H1 (cell line): ENCODE results near the gene SPG11. TPM values are rescaled to one million over a fixed set of nuclear protein-coding genes. Genes with fewer than 3 reads are reported as not detected.

Source experiments
- CTCF ChIA-PET: fragments of 300-600 bp; sonication (Branson Sonifier 250); formaldehyde crosslinking; loops from one replicate; lab custom pipeline; 2021; ENCODE audit not compliant: partially characterized antibody; lab: Charles Lee
- POLR2A ChIA-PET: fragments of 300-600 bp; sonication (Branson Sonifier 250); formaldehyde crosslinking; loops from one replicate; lab custom pipeline; 2021; ENCODE audit warnings: inconsistent platforms; ENCODE audit not compliant: partially characterized antibody; lab: Charles Lee
- DNase-seq, 2 experiments: peaks; one replicate each; pipeline versions ENCODE4 v3.0.0 to v3.0.0-alpha.2; 2010 to 2022; ENCODE audit warnings: low spot score in 2 of 2, low read depth in 1 of 2, mixed read lengths in 1 of 2
- FAIRE-seq: peaks from 2 replicates; lab custom pipeline; 2011; peaks lifted over from hg19 to GRCh38; lab: Jason Lieb, UNC
- H2AFZ ChIP-seq: 2 replicates; pipeline ENCODE4 v1.8.1; 2012; ENCODE audit warnings: low read length, inconsistent platforms
- H2AK5ac ChIP-seq: 2 replicates; pipeline ENCODE4 v1.6.1; 2013; ENCODE audit warnings: low read depth, low read length
- H2BK120ac ChIP-seq: replicated peaks from 2 replicates; pipeline ENCODE3; 2013; ENCODE audit warnings: low read depth, low read length, inconsistent platforms
- H2BK12ac ChIP-seq: 2 replicates; pipeline ENCODE4 v1.6.1; 2013; ENCODE audit warnings: low read depth, low read length
- H2BK15ac ChIP-seq: 2 replicates; pipeline ENCODE4 v1.6.1; 2013; ENCODE audit warnings: low read length
- H2BK20ac ChIP-seq: 2 replicates; pipeline ENCODE4 v1.6.1; 2013; ENCODE audit warnings: low read length
- H2BK5ac ChIP-seq: 2 replicates; pipeline ENCODE4 v1.6.1; 2013; ENCODE audit warnings: low read depth, low read length
- H3K14ac ChIP-seq: 2 replicates; pipeline ENCODE4 v1.6.1; 2013; ENCODE audit warnings: inconsistent platforms; ENCODE audit not compliant: insufficient read length
- H3K18ac ChIP-seq: 2 replicates; pipeline ENCODE4 v1.6.1; 2013; ENCODE audit warnings: low read length; ENCODE audit errors: extremely low read depth
- H3K23ac ChIP-seq: 2 replicates; pipeline ENCODE4 v1.6.1; 2013; ENCODE audit warnings: inconsistent platforms; ENCODE audit not compliant: insufficient read length
- H3K23me2 ChIP-seq: 2 replicates; pipeline ENCODE4 v1.6.1; 2013; ENCODE audit warnings: low read depth, low read length
- H3K27ac ChIP-seq: 2 replicates; pipeline ENCODE4 v1.6.1; 2011; ENCODE audit warnings: low read depth, low read length, inconsistent platforms
- H3K27me3 ChIP-seq, 4 experiments: replicated peaks in 1 of 4; 1 replicate in 1 of 4; 2 replicates in 3 of 4; pipeline versions ENCODE4 v1.6.1 to v1.8.1; 2011 to 2013; ENCODE audit warnings: low read length in 3 of 4, mild to moderate bottlenecking in 3 of 4, inconsistent platforms in 2 of 4, mixed read lengths in 2 of 4, moderate library complexity in 1 of 4; ENCODE audit not compliant: control insufficient read depth in 3 of 4, insufficient read depth in 3 of 4; ENCODE audit errors: extremely low read depth in 1 of 4
- H3K36me3 ChIP-seq, 4 experiments: 2 replicates each; pipeline versions ENCODE4 v1.6.1 to v1.8.1; 2011 to 2013; ENCODE audit warnings: mild to moderate bottlenecking in 4 of 4, low read length in 3 of 4, moderate library complexity in 2 of 4, control low read depth in 1 of 4, inconsistent platforms in 1 of 4; ENCODE audit not compliant: insufficient read depth in 4 of 4, control insufficient read depth in 2 of 4
- H3K4ac ChIP-seq: replicated peaks from 2 replicates; pipeline ENCODE3; 2013; ENCODE audit warnings: low read length, low read depth, mixed read lengths, inconsistent platforms; ENCODE audit not compliant: insufficient read length
- H3K4me1 ChIP-seq, 4 experiments: replicated peaks in 1 of 4; 1 replicate in 1 of 4; 2 replicates in 3 of 4; pipeline versions ENCODE4 v1.6.1 to v1.8.1; 2011 to 2013; ENCODE audit warnings: low read length in 3 of 4, inconsistent platforms in 2 of 4, mixed read lengths in 1 of 4; ENCODE audit not compliant: insufficient read depth in 4 of 4, control insufficient read depth in 3 of 4
- H3K4me2 ChIP-seq, 2 experiments: 2 replicates each; pipeline versions ENCODE4 v1.6.1 to v1.8.1; 2011 to 2013; ENCODE audit warnings: low read depth in 2 of 2, low read length in 2 of 2, control low read depth in 1 of 2, inconsistent platforms in 1 of 2, mild to moderate bottlenecking in 1 of 2; ENCODE audit not compliant: insufficient read depth in 1 of 2
- H3K4me3 ChIP-seq, 4 experiments: fragments of 200-600, 300-600 bp in 1 of 4; sonication (generic), shearing (Covaris generic), sonication (Bioruptor Twin) in 1 of 4; 2 replicates each; pipeline versions ENCODE4 v1.5.1 to v1.8.1; 2011 to 2016; ENCODE audit warnings: low read length in 4 of 4, low read depth in 3 of 4, control low read depth in 2 of 4, inconsistent platforms in 2 of 4, mild to moderate bottlenecking in 2 of 4, mixed read lengths in 1 of 4, moderate library complexity in 1 of 4; ENCODE audit not compliant: insufficient read depth in 2 of 4; ENCODE audit errors: extremely low read depth in 1 of 4
- H3K56ac ChIP-seq: replicated peaks from 2 replicates; pipeline ENCODE3; 2013; ENCODE audit warnings: low read depth, mild to moderate bottlenecking, mixed read lengths, low read length, inconsistent platforms; ENCODE audit not compliant: insufficient read length
- H3K79me1 ChIP-seq: 2 replicates; pipeline ENCODE4 v1.6.1; 2013; ENCODE audit warnings: low read depth, low read length, control low read depth
- H3K79me2 ChIP-seq, 2 experiments: 2 replicates each; pipeline versions ENCODE4 v1.6.1 to v1.8.1; 2012 to 2013; ENCODE audit warnings: low read length in 2 of 2, mild to moderate bottlenecking in 2 of 2, inconsistent platforms in 1 of 2; ENCODE audit not compliant: insufficient read depth in 2 of 2, control insufficient read depth in 1 of 2
- H3K9ac ChIP-seq, 4 experiments: replicated peaks in 1 of 4; 1 replicate in 1 of 4; 2 replicates in 3 of 4; pipeline versions ENCODE4 v1.6.1 to v1.8.1; 2011 to 2013; ENCODE audit warnings: low read depth in 3 of 4, low read length in 3 of 4, control low read depth in 2 of 4, mild to moderate bottlenecking in 2 of 4, moderate library complexity in 2 of 4, inconsistent platforms in 1 of 4; ENCODE audit errors: extremely low read depth in 1 of 4
- H3K9me3 ChIP-seq, 2 experiments: 2 replicates each; pipeline versions ENCODE4 v1.6.1 to v1.8.1; 2012 to 2013; ENCODE audit warnings: mild to moderate bottlenecking in 2 of 2, moderate library complexity in 2 of 2, control low read depth in 1 of 2, inconsistent platforms in 1 of 2, low read depth in 1 of 2, low read length in 1 of 2, mixed read lengths in 1 of 2; ENCODE audit not compliant: insufficient read depth in 2 of 2
- H4K20me1 ChIP-seq, 2 experiments: replicated peaks in 1 of 2; 2 replicates each; pipeline versions ENCODE3 to v1.8.1; 2011 to 2013; ENCODE audit warnings: inconsistent platforms in 2 of 2, low read length in 2 of 2, mild to moderate bottlenecking in 1 of 2; ENCODE audit not compliant: insufficient read depth in 2 of 2, control insufficient read depth in 1 of 2
- H4K5ac ChIP-seq: 2 replicates; pipeline ENCODE4 v1.6.1; 2013; ENCODE audit warnings: low read length, low read depth, mixed read lengths, inconsistent platforms; ENCODE audit not compliant: insufficient read length
- H4K8ac ChIP-seq: 2 replicates; pipeline ENCODE4 v1.8.0; 2013; ENCODE audit warnings: mild to moderate bottlenecking, moderate library complexity, low read length, inconsistent platforms; ENCODE audit not compliant: insufficient read depth; ENCODE audit errors: extremely low read depth
- H4K91ac ChIP-seq: replicated peaks from 2 replicates; pipeline ENCODE3; 2013; ENCODE audit warnings: low read length, mixed read lengths, inconsistent platforms; ENCODE audit not compliant: insufficient read length
- EZH2 ChIP-seq: fragments of 200-600 bp; sonication (generic); IDR thresholded peaks from 2 replicates; pipeline ENCODE4 v1.7.1; 2012; ENCODE audit warnings: low read depth, mild to moderate bottlenecking, moderate library complexity, low read length, inconsistent platforms; ENCODE audit not compliant: severe bottlenecking
- KDM1A ChIP-seq: fragments of 200-600, 300-600 bp; sonication (generic); IDR thresholded peaks from 2 replicates; pipeline ENCODE4 v1.7.1; 2016; ENCODE audit warnings: mild to moderate bottlenecking, low read length, borderline replicate concordance
- NANOG ChIP-seq: IDR thresholded peaks from 2 replicates; pipeline ENCODE4 v1.6.1; 2011; ENCODE audit warnings: low read length, low read depth, mild to moderate bottlenecking, inconsistent platforms; ENCODE audit not compliant: insufficient read depth, poor library complexity, severe bottlenecking
- POU5F1 ChIP-seq: IDR thresholded peaks from 2 replicates; pipeline ENCODE4 v1.6.1; 2011; ENCODE audit warnings: low read depth, mild to moderate bottlenecking, low read length, moderate library complexity
- RAD21 ChIP-seq, 2 experiments: IDR thresholded peaks in 1 of 2; conservative IDR thresholded peaks in 1 of 2; 2 replicates each; pipeline ENCODE4 v1.6.1; 2011; ENCODE audit warnings: low read depth in 2 of 2, low read length in 2 of 2, improper control_type of control experiment in 1 of 2, inconsistent platforms in 1 of 2, mild to moderate bottlenecking in 1 of 2, moderate library complexity in 1 of 2
- SAP30 ChIP-seq: fragments of 300-600 bp; sonication (generic); IDR thresholded peaks from 2 replicates; pipeline ENCODE4 v1.7.1; 2012; ENCODE audit warnings: low read length, moderate library complexity, mild to moderate bottlenecking, inconsistent platforms; ENCODE audit not compliant: insufficient read depth, insufficient replicate concordance
- SP1 ChIP-seq: IDR thresholded peaks from 2 replicates; pipeline ENCODE4 v1.6.1; 2011; ENCODE audit warnings: low read depth, low read length
- SP4 ChIP-seq: IDR thresholded peaks from 2 replicates; pipeline ENCODE4 v1.6.1; 2012; ENCODE audit warnings: low read length, inconsistent platforms
- TBP ChIP-seq: IDR thresholded peaks from 2 replicates; pipeline ENCODE4 v1.6.1; 2011; ENCODE audit warnings: low read depth, low read length, improper control_type of control experiment
- ZNF274 ChIP-seq: IDR thresholded peaks from 2 replicates; pipeline ENCODE4 v1.7.0; 2012; ENCODE audit warnings: low read length, borderline replicate concordance; ENCODE audit errors: extremely low read depth
- WGBS, 2 experiments: shearing (Covaris generic) in 1 of 2; methylation state at CpG; one replicate each; pipeline versions ENCODE4 v1.1.6 to v1.1.7; 2013 to 2015; ENCODE audit warnings: low lambda C conversion rate in 2 of 2, mixed read lengths in 2 of 2, inconsistent platforms in 1 of 2, low coverage in 1 of 2, missing lambda C conversion rate in 1 of 2; ENCODE audit not compliant: insufficient replicate concordance in 2 of 2, insufficient coverage in 1 of 2, insufficient read length in 1 of 2; ENCODE audit errors: extremely low coverage in 1 of 2, missing lambda C conversion rate in 1 of 2; 5-methylcytosine and 5-hydroxymethylcytosine counted together
- polyA plus RNA-seq, 7 experiments: library from polyadenylated mRNA; depleted of rRNA in 3 of 7; stranded (reverse) in 5 of 7; unstranded in 2 of 7; fragments of >200 nt in 5 of 7; fragments of 200-250 nt in 2 of 7; gene quantifications; 1 replicate in 5 of 7; 2 replicates in 1 of 7; 4 replicates in 1 of 7; pipeline versions ENCODE4 v1.2.1 to v1.2.3, GENCODE V29; 2011 to 2013; ENCODE audit warnings: missing spikeins in 2 of 7, mixed read lengths in 2 of 7
- total RNA-seq: library from RNA; stranded (reverse); fragmentation: NEBNext Ultra II Directional; extraction: Animal tissue kit (Norgen Biotek cat#: 25700); gene quantifications from 2 replicates; pipeline ENCODE4 v1.2.1, GENCODE V29; 2021

Gene SPG11
- total and polyA plus RNA-seq, 2 of the 8 experiments (the other 6 are each of a cell fraction or from before 2014, with no cell fraction given) = 37.1 to 38.6 TPM

GRCh38 chr15:44694416-44694815, 31.0 kb upstream of the SPG11 start:
- no peak overlapping the region for H3K14ac ChIP-seq
- no peak overlapping the region for H3K56ac ChIP-seq
- no peaks in the 10 kb centered on the region for H3K23me2 ChIP-seq
- no peak for FAIRE-seq
- H3K4me2 ChIP-seq = no peak overlapping the region
- DNase-seq = no peak
- TF ChIP-seq SP4 = no peak
- TF ChIP-seq TBP = no peak
- no peak for TF ChIP-seq ZNF274
- TF ChIP-seq NANOG = no peak
- TF ChIP-seq SAP30 = no peak
- TF ChIP-seq RAD21 (IDR thresholded peaks at IDR 0.05 in 1 of 2, conservative IDR thresholded peaks at IDR 0.05 in 1 of 2; ENCODE audit: low read depth in 2 of 2, low read length in 2 of 2) = no peak
- TF ChIP-seq EZH2 = no peak
- no peak for TF ChIP-seq KDM1A
- TF ChIP-seq POU5F1 = no peak
- no peak for TF ChIP-seq SP1
- TF ChIP-seq, all 59 proteins: peak for 0
- no peaks in the 10 kb centered on the region for H3K27me3 ChIP-seq
- no peaks in the 10 kb centered on the region for H3K4me1 ChIP-seq
- H3K18ac ChIP-seq = no peak overlapping the region
- no peak overlapping the region for H2BK12ac ChIP-seq
- no peak overlapping the region for H4K8ac ChIP-seq
- H3K36me3 ChIP-seq = no peaks in the 10 kb centered on the region
- 0 out of 2 replicates have a peak overlapping the region, but pooled peaks have one; percentile 72 for H2AFZ ChIP-seq
- H3K4ac ChIP-seq = no peak overlapping the region
- H3K27ac ChIP-seq = no peak overlapping the region
- no peak overlapping the region for H4K5ac ChIP-seq
- no peaks in the 10 kb centered on the region for H3K79me2 ChIP-seq
- POLR2A ChIA-PET = interaction anchor here (0.8 to 1.1 kb wide), 2 partner anchors 31 to 49 kb away, joined by 3 read pairs; partner anchors contain the start of gene SPG11
- no peak overlapping the region for H3K4me3 ChIP-seq
- no peak overlapping the region for H2BK5ac ChIP-seq
- H3K9me3 ChIP-seq = no peaks in the 10 kb centered on the region
- H3K23ac ChIP-seq = no peak overlapping the region
- no peak overlapping the region for H3K9ac ChIP-seq
- no peak overlapping the region for H2BK120ac ChIP-seq
- no peak overlapping the region for H2BK20ac ChIP-seq
- WGBS, 2 experiments = 85% methylated on average over 4 of the region's 4 CpGs; no CpG with 5 or more reads in 1 of the 2 experiments
- H2BK15ac ChIP-seq = no peak overlapping the region
- CTCF ChIA-PET = interaction anchor here (1.0 kb wide), 1 partner anchor 42 kb away, joined by 3 read pairs; the partner anchor contains the start of gene TRIM69
- no peak overlapping the region for H2AK5ac ChIP-seq
- H3K79me1 ChIP-seq = no peaks in the 10 kb centered on the region
- no peaks in the 10 kb centered on the region for H4K20me1 ChIP-seq
- H4K91ac ChIP-seq = no peak overlapping the region
